ENCODE data around the gene BRINP3. TPM values are rescaled to one million over a fixed set of nuclear protein-coding genes. Genes with fewer than 3 reads are reported as not detected.

Gene BRINP3
- total RNA-seq, 4 donors from 2014 or later = 0.20 TPM; not detected in 3

GRCh38 chr1:190169311-190170067 lies 308.2 kb downstream of the BRINP3 start:
- H3K27me3 ChIP-seq = no peaks in the 10 kb centered on the region

GRCh38 chr1:190168893-190169280 lies 308.8 kb downstream of the BRINP3 start:
- H3K27me3 ChIP-seq = no peaks in the 10 kb centered on the region
- H3K27ac ChIP-seq = no peak overlapping the region
- DNase-seq (no peak), ATAC-seq (no peak)
- H3K36me3 ChIP-seq = no peaks in the 10 kb centered on the region
- no peaks in the 10 kb centered on the region for H3K9me3 ChIP-seq
- intact Hi-C loops (cut with DNase I; ENCODE audit: low total_unique reads) = no loop called here
- no peaks in the 10 kb centered on the region for H3K4me1 ChIP-seq
- no peak overlapping the region for H3K4me3 ChIP-seq
- TF ChIP-seq CTCF (IDR thresholded peaks at IDR 0.05 in 4 of 5, conservative IDR thresholded peaks at IDR 0.05 in 1 of 5) (no peak), POLR2A (IDR thresholded peaks at IDR 0.05) (no peak)
- in situ Hi-C loops (cut with MboI; ENCODE audit: low sequenced_read_pairs in 4 of 4) = no loop called here

More at GRCh38 chr1:190169311-190170067, 308.2 kb downstream of the BRINP3 start:
- Histone ChIP-seq H3K4me3 (no peak overlapping the region), H3K9me3 (no peaks in the 10 kb centered on the region), H3K4me1 (no peaks in the 10 kb centered on the region), H3K36me3 (no peaks in the 10 kb centered on the region), H3K27ac (no peak overlapping the region)
- TF ChIP-seq CTCF (IDR thresholded peaks at IDR 0.05 in 4 of 5, conservative IDR thresholded peaks at IDR 0.05 in 1 of 5) (no peak), POLR2A (IDR thresholded peaks at IDR 0.05) (no peak)
- DNase-seq (no peak), ATAC-seq (no peak)
- in situ Hi-C loops (cut with MboI; ENCODE audit: low sequenced_read_pairs in 4 of 4) (no loop called here), intact Hi-C loops (cut with DNase I; ENCODE audit: low total_unique reads) (no loop called here)

- no peaks in the 10 kb centered on the region for H3K36me3 ChIP-seq
- H3K4me3 ChIP-seq = no peak overlapping the region
- TF ChIP-seq CTCF (IDR thresholded peaks at IDR 0.05 in 4 of 5, conservative IDR thresholded peaks at IDR 0.05 in 1 of 5) (no peak), POLR2A (IDR thresholded peaks at IDR 0.05) (no peak)
- no peak overlapping the region for H3K27ac ChIP-seq
- in situ Hi-C loops (cut with MboI; ENCODE audit: low sequenced_read_pairs in 4 of 4) (no loop called here), intact Hi-C loops (cut with DNase I; ENCODE audit: low total_unique reads) (no loop called here)
- ATAC-seq = no peak
- DNase-seq = no peak
- H3K4me1 ChIP-seq = no peaks in the 10 kb centered on the region
- H3K27me3 ChIP-seq = no peaks in the 10 kb centered on the region
- H3K9me3 ChIP-seq = no peaks in the 10 kb centered on the region
Observed at GRCh38 chr1:190168116-190168892, 309.4 kb downstream of the BRINP3 start.

- no peaks in the 10 kb centered on the region for H3K4me1 ChIP-seq
- no peak for TF ChIP-seq CTCF (IDR thresholded peaks at IDR 0.05 in 4 of 5, conservative IDR thresholded peaks at IDR 0.05 in 1 of 5)
- TF ChIP-seq POLR2A (IDR thresholded peaks at IDR 0.05) = no peak
- H3K36me3 ChIP-seq = no peaks in the 10 kb centered on the region
- H3K27me3 ChIP-seq = no peaks in the 10 kb centered on the region
- ATAC-seq (no peak), DNase-seq (no peak)
- no peaks in the 10 kb centered on the region for H3K9me3 ChIP-seq
- in situ Hi-C loops (cut with MboI; ENCODE audit: low sequenced_read_pairs in 4 of 4) = no loop called here
- intact Hi-C loops (cut with DNase I; ENCODE audit: low total_unique reads) = no loop called here
- no peak overlapping the region for H3K4me3 ChIP-seq
- no peak overlapping the region for H3K27ac ChIP-seq
Observed at GRCh38 chr1:190159146-190159545, 318.5 kb downstream of the BRINP3 start.

All from gastrocnemius medialis (tissue), 4 donors.